GM19035 (cell line): ENCODE data around the gene ZNF319.
A peak's percentile ranks its signal among the peaks of the same experiment; 100 is the strongest.

Experiments used
- ATAC-seq: cut with Tn5 transposase; IDR thresholded peaks from one replicate; pipeline ENCODE4 v1.9.1; 2021; ENCODE audit not compliant: unreplicated experiment

The ZNF319 gene

GRCh38 chr16:57999971-58000705, at the start of gene ZNF319:
Gene ZNF319 (minus strand): TSS chr16:58000672. CDS start chr16:57998265, 2,407 bp downstream.
- ATAC-seq, result peak; percentile 25

GRCh38 chr16:58049232-58050185, 49.0 kb upstream of the ZNF319 start:
- ATAC-seq, result no peak

- ATAC-seq, result no peak
Observed at GRCh38 chr16:58048494-58049231, 48.2 kb upstream of the ZNF319 start.

- ATAC-seq, result no peak
Observed at GRCh38 chr16:58047557-58048348, 47.3 kb upstream of the ZNF319 start.

- no peak for ATAC-seq
Observed at GRCh38 chr16:58046936-58047335, 46.5 kb upstream of the ZNF319 start.

- no peak for ATAC-seq
Observed at GRCh38 chr16:58046054-58046881, 45.8 kb upstream of the ZNF319 start.

- ATAC-seq, result no peak
Observed at GRCh38 chr16:58045096-58045495, 44.6 kb upstream of the ZNF319 start.

GRCh38 chr16:58044266-58045019, 44.0 kb upstream of the ZNF319 start:
- no peak for ATAC-seq

GRCh38 chr16:58043571-58044155, 43.2 kb upstream of the ZNF319 start:
- ATAC-seq, result no peak

- ATAC-seq, result no peak
Observed at GRCh38 chr16:58042886-58043515, 42.5 kb upstream of the ZNF319 start.

- no peak for ATAC-seq
Observed at GRCh38 chr16:58042001-58042885, 41.8 kb upstream of the ZNF319 start.

GRCh38 chr16:58041628-58041955, 41.1 kb upstream of the ZNF319 start:
- ATAC-seq, result no peak

GRCh38 chr16:58040945-58041627, 40.6 kb upstream of the ZNF319 start:
- ATAC-seq, result no peak

- no peak for ATAC-seq
Observed at GRCh38 chr16:58040496-58040846, 40.0 kb upstream of the ZNF319 start.

- no peak for ATAC-seq
Observed at GRCh38 chr16:58039829-58040495, 39.5 kb upstream of the ZNF319 start.

- no peak for ATAC-seq
Observed at GRCh38 chr16:58038219-58038641, 37.8 kb upstream of the ZNF319 start.
